GM18870 (cell line): ENCODE measurements around the gene RPS21.

Experiments used
- ATAC-seq: cut with Tn5 transposase; IDR thresholded peaks from one replicate; pipeline ENCODE4 v1.9.1; 2021; ENCODE audit warnings: moderate library complexity; ENCODE audit not compliant: unreplicated experiment

Gene RPS21

DNA sequence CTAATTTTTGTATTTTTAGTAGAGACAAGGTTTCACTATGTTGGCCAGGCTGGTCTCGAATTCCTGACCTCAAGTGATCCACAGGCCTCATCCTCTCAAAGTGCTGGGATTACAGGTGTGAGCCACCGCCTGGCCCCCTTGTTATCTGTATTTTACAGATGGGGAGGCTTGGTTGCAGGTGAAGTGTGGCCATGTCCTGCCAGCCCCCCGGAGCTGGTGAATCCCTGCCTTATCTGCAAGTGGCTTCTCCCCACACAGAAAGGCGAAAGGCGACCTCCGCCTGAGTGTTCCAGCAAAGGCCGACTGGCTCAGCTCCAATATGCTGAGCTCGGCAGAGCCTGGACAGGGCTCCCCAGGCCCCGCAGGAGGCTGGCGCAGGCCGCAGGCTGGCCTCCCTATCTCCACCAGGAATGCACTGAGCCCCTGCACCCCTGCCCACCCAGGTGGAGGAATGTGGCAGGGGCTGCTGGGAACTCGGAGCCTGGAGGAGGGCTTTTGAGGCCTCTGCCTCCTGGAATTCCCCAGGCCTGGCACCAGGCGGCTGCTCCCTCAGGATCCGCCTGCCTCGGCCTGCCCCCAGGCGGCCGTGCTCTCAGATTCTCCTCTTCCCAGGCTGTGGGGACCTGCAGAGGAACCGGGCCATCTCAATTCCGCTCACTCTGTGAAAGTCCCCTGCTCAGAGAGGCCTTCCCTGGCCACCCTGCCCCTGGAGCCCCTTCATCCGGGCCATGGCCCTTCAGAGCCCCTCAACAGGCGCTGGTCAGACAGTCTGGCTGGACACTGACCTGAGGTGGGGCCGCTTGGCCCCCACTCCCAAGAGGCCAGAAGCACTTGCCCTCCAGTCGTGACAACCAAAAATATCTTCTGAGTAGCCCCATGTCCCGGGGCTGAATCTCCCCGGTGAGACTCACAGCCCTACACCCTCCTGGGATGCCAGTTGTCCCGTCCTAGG, 10.5 kb upstream of the RPS21 start:
- no peak for ATAC-seq

DNA sequence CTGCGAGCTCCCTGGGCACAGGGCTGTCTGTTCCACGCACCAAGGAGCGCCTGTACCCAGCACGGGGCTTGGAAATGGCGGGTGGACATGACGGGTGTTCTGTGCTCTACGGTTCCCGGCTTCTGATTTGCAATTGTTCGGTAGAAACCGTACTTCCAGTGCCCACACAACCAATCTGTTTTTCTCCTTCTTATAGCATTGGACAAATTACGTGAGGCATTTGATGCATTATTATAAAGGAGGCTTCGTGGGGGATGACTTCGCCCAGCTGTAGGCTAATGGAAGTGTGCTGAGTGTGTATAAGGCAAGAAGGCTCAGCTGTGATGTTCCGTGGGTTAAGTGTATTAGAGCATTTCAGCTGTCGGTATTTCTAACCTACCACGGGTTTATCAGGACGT, 9.8 kb upstream of the RPS21 start:
- no peak for ATAC-seq

DNA sequence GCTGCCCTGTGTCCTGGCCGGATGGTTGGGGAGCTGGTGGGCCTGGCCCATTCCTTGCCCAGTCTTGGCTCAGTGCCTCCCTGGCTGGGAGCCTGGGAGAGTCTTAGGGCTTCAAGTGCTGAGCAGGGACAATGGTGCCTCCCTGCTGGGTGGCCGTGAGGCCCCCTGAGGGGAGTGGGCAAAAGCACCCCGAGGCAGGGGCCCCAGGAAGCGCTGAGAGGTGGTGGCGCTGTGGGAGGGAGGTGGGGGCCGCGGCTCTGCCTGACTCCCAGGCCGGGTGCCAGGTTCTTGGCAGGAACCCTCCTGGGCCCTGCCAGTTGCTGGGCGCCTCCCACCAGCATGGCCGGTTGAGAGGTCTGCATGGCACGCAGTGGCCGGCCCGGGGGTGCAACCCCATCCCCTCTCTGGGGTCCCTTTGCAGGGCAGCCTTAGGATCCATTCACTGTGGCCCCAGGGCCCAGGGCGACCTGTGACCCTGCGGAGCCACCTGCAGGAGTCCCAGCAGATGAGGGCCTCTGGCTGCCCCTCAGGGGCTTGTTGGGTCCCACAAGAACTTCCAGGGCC, 9.2 kb upstream of the RPS21 start:
- ATAC-seq, result no peak

GRCh38 chr20:62378215-62378614, 8.7 kb upstream of the RPS21 start:
- no peak for ATAC-seq

- ATAC-seq, result no peak
Observed at GRCh38 chr20:62381202-62381797, 5.6 kb upstream of the RPS21 start.

DNA sequence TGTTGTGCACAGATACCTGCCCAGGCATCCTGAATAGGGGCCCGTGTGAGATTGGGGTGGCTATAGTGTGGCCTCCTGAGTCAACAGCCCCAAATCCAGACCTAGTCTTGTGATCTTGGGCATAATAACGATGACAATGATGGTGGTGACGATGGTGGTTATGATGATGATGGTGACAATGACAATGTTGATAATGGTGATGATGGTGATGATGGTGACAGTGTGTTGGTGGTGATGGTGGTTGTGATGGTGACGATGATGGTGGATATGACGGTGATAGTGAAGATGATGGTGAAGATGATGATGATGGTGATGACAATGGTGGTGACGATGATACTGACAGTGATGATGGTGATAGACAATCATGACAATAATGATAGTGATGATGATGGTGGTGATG, 5.1 kb upstream of the RPS21 start:
- no peak for ATAC-seq

DNA sequence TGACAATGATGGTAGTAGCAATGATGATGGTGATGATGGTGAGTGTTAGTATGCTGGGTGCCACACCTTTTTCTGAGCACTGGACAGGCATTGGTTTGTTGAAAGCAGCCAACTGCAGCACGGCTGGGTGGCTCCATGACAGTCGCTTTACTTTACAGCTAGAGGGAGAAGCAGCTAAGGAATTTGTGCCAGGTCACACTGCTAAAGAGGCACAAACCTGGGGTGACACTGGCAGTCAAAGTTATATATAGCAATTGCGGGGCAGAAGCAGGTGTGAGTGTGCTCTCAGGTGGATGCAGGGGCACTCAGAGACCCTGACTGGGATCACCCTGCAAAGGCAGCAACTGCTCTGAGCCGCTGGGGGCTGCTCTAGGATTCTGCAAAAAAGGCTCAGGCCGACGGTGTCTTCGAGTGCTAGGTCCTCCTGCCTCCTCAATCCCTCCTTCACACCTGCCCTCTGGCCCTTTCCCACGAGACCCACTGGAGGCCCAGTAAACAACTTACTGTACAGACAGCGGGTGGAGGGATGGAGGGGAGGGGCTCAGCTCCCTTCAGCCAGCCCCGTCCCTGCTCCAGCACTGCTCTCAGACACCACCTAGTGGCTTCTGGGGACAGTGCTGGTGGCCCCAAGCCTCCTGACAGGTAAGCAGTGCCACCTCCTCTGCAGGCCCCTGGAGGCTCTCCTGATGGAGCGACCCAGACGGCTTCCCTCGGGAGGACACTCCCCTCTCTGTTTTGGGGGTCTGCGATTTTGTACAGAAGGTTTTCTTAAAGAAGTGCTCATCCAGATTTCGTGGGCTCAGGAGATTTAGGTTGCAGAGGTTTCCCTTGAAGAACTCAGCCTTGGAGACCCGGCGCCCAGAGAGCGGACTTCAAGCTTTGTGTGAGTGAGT, 4.4 kb upstream of the RPS21 start:
- ATAC-seq, result no peak

- no peak for ATAC-seq
Observed at GRCh38 chr20:62387219-62387913, 463 bp downstream of the RPS21 start.

DNA sequence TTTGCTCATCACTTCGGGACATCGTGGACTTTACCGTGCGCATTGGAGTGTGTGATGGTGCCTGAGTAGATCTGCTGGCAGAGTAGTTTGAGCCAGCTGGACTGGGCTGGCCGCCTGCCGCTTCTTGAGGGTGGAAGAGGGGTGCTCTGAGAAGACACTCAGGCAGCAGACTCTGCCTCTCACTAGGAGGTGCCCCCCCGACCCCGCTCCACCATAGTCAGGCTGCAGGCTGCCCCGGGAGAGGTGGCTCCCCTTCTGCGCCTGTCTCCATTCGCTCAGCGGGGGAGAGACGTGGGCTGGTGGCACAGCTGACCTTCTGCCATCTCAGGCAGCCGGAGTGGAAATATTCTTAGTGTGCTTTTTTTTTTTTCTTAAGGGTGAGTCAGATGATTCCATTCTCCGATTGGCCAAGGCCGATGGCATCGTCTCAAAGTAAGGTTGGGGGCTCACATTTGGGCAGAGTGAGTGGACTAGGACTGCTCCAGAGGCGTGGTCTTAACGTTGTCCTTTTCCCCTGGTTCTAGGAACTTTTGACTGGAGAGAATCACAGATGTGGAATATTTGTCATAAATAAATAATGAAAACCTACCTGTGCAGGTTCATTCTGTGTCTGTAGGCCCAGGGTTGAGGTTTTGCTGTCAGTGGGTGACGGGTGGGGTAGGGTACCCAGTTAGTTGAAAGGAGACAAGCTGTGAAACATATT, 1.2 kb downstream of the RPS21 start:
- no peak for ATAC-seq

DNA sequence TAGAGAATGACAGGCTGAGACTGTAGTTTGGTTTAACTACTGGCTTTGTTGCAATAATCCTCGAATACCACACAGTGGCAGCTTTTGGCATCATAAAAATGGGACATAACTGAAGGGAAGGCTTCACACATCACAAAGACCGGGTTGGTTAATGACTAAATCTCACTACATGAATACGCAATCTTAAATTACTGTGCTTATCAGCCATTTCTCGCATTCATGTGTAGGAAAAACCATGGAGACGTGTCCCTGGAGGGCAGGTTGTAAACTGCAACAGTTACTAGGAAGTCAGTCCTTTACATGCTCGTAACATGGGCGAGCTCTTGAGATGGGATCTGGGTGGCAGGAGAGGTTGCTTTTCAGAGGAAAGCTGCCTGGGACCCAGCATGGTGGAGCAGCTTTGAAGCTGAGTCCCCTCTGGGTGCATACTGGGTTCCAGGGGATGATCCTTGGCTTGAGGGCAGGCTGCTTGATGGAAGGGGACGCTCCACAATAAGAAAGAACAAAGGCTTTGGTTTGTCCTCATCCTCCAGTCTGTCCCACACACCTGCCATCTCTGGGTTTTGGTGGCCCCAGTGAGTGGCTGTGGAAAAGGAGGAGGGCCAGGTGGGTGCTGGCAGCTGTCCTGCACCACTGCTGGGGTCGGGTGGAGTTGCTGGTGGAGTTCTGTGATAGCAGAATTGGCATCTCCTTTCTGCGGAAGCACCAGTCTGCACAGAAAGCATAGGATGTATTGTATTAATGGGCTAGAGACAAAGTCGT, 2.1 kb downstream of the RPS21 start:
- ATAC-seq, result no peak

GRCh38 chr20:62389601-62390087, 2.7 kb downstream of the RPS21 start:
- ATAC-seq, result no peak

- no peak for ATAC-seq
Observed at GRCh38 chr20:62390317-62391164, 3.6 kb downstream of the RPS21 start.

DNA sequence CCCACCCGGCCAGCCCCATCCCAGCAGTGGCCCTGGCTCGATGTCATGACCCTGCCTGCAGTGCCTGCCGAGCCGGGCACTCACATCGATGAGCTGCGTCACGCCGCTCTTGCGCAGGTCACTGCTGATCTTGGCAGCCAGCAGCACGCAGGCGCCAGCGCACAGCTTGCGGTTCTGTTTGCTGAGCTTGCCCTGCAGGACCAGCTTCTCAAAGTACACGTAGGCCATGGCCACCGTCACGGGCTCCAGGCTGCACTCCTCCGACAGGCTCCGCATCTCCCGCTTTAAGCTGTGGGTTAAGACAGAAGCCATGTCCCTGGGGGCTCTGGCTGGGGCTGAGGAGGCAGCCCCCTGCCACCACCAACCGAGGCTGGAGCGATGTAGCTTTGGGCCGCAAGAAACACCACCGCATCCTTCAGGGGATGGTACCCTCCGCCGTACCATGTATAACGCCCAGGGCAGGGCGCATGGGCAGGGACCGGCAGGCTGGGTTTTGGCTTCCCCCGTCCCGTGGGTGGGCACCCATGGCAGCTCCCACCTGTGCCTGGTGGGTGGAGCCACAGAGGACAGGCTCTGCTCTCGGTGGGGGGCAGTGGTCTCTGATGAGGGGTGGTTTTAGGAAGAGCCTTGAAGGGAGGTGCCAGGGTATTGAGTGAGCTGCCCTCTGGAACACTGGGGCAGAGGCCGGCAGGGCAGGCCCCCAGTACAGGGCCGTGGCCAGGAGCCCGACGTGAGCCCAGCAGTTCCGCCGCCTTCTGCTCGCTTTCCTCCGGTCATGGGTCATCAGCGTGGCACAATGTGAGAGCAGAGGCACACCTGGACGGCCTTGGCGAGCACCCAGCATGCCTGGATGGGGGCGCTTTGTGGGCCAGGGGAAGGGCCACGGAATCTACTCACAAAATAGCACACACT, 4.5 kb downstream of the RPS21 start:
- no peak for ATAC-seq

GRCh38 chr20:62392077-62392418, 5.1 kb downstream of the RPS21 start:
- no peak for ATAC-seq

GRCh38 chr20:62392621-62393334, 5.9 kb downstream of the RPS21 start:
- ATAC-seq, result no peak

- ATAC-seq, result no peak
Observed at GRCh38 chr20:62393335-62393665, 6.4 kb downstream of the RPS21 start.

DNA sequence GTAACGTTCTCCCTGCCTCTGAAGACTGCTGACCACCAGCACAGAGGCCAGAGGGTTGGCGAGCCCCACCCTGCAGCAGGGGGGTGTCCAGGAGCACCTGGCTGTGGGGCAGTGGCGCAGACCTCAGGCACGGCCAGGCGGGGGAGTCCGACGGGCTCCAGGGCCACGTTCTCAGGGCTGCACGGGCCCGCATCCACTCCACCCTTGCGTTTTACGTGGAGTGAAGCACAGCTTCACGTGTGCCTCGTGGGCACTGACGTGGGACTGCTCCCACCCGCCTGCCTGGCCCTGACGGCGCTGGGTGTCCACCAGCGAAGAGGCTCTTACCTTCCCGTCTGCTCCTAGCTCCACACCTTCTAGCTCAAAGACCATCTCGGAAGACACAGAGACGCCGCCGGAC, 6.9 kb downstream of the RPS21 start:
- ATAC-seq, result no peak
